Measurements from ENCODE around the gene NR1H2.

The NR1H2 gene

GRCh38 chr19:50332244-50333038 is 43.8 kb upstream of the NR1H2 start:
- DNase-seq (ENCODE audit: low spot score), result no peak
- H3K4me2 ChIP-seq (ENCODE audit: insufficient read depth, low read length, poor library complexity, severe bottlenecking), result peak overlapping the region; percentile 95
- peak overlapping the region; percentile 78 for H3K4ac ChIP-seq (ENCODE audit: low read length)
- H3K27me3 ChIP-seq (ENCODE audit: control insufficient read depth in 3 of 3, insufficient read depth in 3 of 3, low read depth in 1 of 3, low read length in 3 of 3), result peaks cover 5 to 9% (median 9%) of the 10 kb centered on the region in 3 experiments
- H3K18ac ChIP-seq (ENCODE audit: low read length), result peak overlapping the region; percentile 95
- H2BK15ac ChIP-seq (ENCODE audit: low read length), result peak overlapping the region; percentile 84
- H3K4me3 ChIP-seq (ENCODE audit: low read length in 2 of 2), result peak overlapping the region in 1 of 2 donors; percentile 77
- H3K9me3 ChIP-seq (replicated peaks in 1 of 2; ENCODE audit: control insufficient read depth in 2 of 2, insufficient read depth in 1 of 2, low read depth in 1 of 2, low read length in 2 of 2), result peaks cover under 1 to 5% of the 10 kb centered on the region in 2 donors
- peak overlapping the region; percentile 76 for H4K91ac ChIP-seq (ENCODE audit: low read depth, low read length, poor library complexity)
- peak overlapping the region; percentile 82 for H3K9ac ChIP-seq (ENCODE audit: low read depth, low read length, poor library complexity)
- peaks cover 0 to 10% of the 10 kb centered on the region in 2 donors for H3K36me3 ChIP-seq (replicated peaks in 1 of 2; ENCODE audit: control insufficient read depth in 2 of 2, insufficient read depth in 2 of 2, low read length in 2 of 2)
- no peak overlapping the region for H4K8ac ChIP-seq (ENCODE audit: low read depth, low read length)
- WGBS, 2 donors (ENCODE audit: extremely low coverage in 2 of 2, insufficient read length in 2 of 2, insufficient replicate concordance in 1 of 2), result no CpG with 5 or more reads among the region's 20 CpGs
- H2BK5ac ChIP-seq (ENCODE audit: low read length), result peak overlapping the region; percentile 95
- H3K14ac ChIP-seq (ENCODE audit: low read length), result peak overlapping the region; percentile 79
- H3K79me1 ChIP-seq (ENCODE audit: low read depth, low read length), result peaks cover 5% of the 10 kb centered on the region
- H3K23ac ChIP-seq (ENCODE audit: low read depth, low read length, poor library complexity), result peak overlapping the region; percentile 37
- no peak overlapping the region for H2AFZ ChIP-seq (ENCODE audit: low read length)
- peak overlapping the region; percentile 76 for H2BK12ac ChIP-seq (ENCODE audit: low read length)
- H3K4me1 ChIP-seq (ENCODE audit: control insufficient read depth in 2 of 2, insufficient read depth in 1 of 2, low read depth in 1 of 2, low read length in 2 of 2), result peaks cover 3 to 7% of the 10 kb centered on the region in 2 donors
- peak overlapping the region; percentile 64 for H2AK5ac ChIP-seq (ENCODE audit: low read depth, low read length)
- peak overlapping the region; percentile 77 for H2BK120ac ChIP-seq (ENCODE audit: low read depth, low read length)
- peak overlapping the region; percentile 98 for H3K27ac ChIP-seq (replicated peaks; ENCODE audit: low read length)

GRCh38 chr19:50333235-50333736 is 43.0 kb upstream of the NR1H2 start:
- peaks cover 3 to 7% of the 10 kb centered on the region in 2 donors for H3K4me1 ChIP-seq (ENCODE audit: control insufficient read depth in 2 of 2, insufficient read depth in 1 of 2, low read depth in 1 of 2, low read length in 2 of 2)
- H3K23ac ChIP-seq (ENCODE audit: low read depth, low read length, poor library complexity), result peak overlapping the region; percentile 66
- peak overlapping the region; percentile 95 for H3K18ac ChIP-seq (ENCODE audit: low read length)
- no peak overlapping the region for H2BK120ac ChIP-seq (ENCODE audit: low read depth, low read length)
- H2BK15ac ChIP-seq (ENCODE audit: low read length), result no peak overlapping the region
- H2BK5ac ChIP-seq (ENCODE audit: low read length), result peak overlapping the region; percentile 95
- H3K79me1 ChIP-seq (ENCODE audit: low read depth, low read length), result peaks cover 5% of the 10 kb centered on the region
- peak overlapping the region; percentile 98 for H3K27ac ChIP-seq (replicated peaks; ENCODE audit: low read length)
- H2AFZ ChIP-seq (ENCODE audit: low read length), result no peak overlapping the region
- H3K9ac ChIP-seq (ENCODE audit: low read depth, low read length, poor library complexity), result peak overlapping the region; percentile 9
- H2AK5ac ChIP-seq (ENCODE audit: low read depth, low read length), result peak overlapping the region; percentile 64
- H3K4ac ChIP-seq (ENCODE audit: low read length), result no peak overlapping the region
- H3K14ac ChIP-seq (ENCODE audit: low read length), result no peak overlapping the region
- H3K36me3 ChIP-seq (replicated peaks in 1 of 2; ENCODE audit: control insufficient read depth in 2 of 2, insufficient read depth in 2 of 2, low read length in 2 of 2), result peaks cover 4 to 17% of the 10 kb centered on the region in 2 donors
- no CpG with 5 or more reads among the region's 34 CpGs for WGBS, 2 donors (ENCODE audit: extremely low coverage in 2 of 2, insufficient read length in 2 of 2, insufficient replicate concordance in 1 of 2)
- H3K4me3 ChIP-seq (ENCODE audit: low read length in 2 of 2), result peak overlapping the region in 1 of 2 donors; percentile 77
- peaks cover 2 to 3% (median 3%) of the 10 kb centered on the region in 3 experiments for H3K27me3 ChIP-seq (ENCODE audit: control insufficient read depth in 3 of 3, insufficient read depth in 3 of 3, low read depth in 1 of 3, low read length in 3 of 3)
- H2BK12ac ChIP-seq (ENCODE audit: low read length), result no peak overlapping the region
- peak overlapping the region; percentile 95 for H3K4me2 ChIP-seq (ENCODE audit: insufficient read depth, low read length, poor library complexity, severe bottlenecking)
- H4K8ac ChIP-seq (ENCODE audit: low read depth, low read length), result no peak overlapping the region
- peaks cover 2 to 5% of the 10 kb centered on the region in 2 donors for H3K9me3 ChIP-seq (replicated peaks in 1 of 2; ENCODE audit: control insufficient read depth in 2 of 2, insufficient read depth in 1 of 2, low read depth in 1 of 2, low read length in 2 of 2)
- H4K91ac ChIP-seq (ENCODE audit: low read depth, low read length, poor library complexity), result peak overlapping the region; percentile 76
- peak; percentile 94 for DNase-seq (ENCODE audit: low spot score)

- WGBS, 2 donors (ENCODE audit: extremely low coverage in 2 of 2, insufficient read length in 2 of 2, insufficient replicate concordance in 1 of 2), result no CpG with 5 or more reads among the region's 54 CpGs
- Histone ChIP-seq H3K4ac (ENCODE audit: low read length) (peak overlapping the region; percentile 24), H3K79me1 (ENCODE audit: low read depth, low read length) (peaks cover 5% of the 10 kb centered on the region), H3K14ac (ENCODE audit: low read length) (peak overlapping the region; percentile 58), H3K9ac (ENCODE audit: low read depth, low read length, poor library complexity) (peak overlapping the region; percentile 73), H2BK12ac (ENCODE audit: low read length) (no peak overlapping the region), H3K36me3 (replicated peaks in 1 of 2; ENCODE audit: control insufficient read depth in 2 of 2, insufficient read depth in 2 of 2, low read length in 2 of 2) (peaks cover 6 to 23% of the 10 kb centered on the region in 2 donors), H3K23ac (ENCODE audit: low read depth, low read length, poor library complexity) (peak overlapping the region; percentile 66), H4K91ac (ENCODE audit: low read depth, low read length, poor library complexity) (no peak overlapping the region), H3K27me3 (ENCODE audit: control insufficient read depth in 3 of 3, insufficient read depth in 3 of 3, low read depth in 1 of 3, low read length in 3 of 3) (no peaks in the 10 kb centered on the region), H3K9me3 (replicated peaks in 1 of 2; ENCODE audit: control insufficient read depth in 2 of 2, insufficient read depth in 1 of 2, low read depth in 1 of 2, low read length in 2 of 2) (peaks cover 2 to 5% of the 10 kb centered on the region in 2 donors), H3K27ac (replicated peaks; ENCODE audit: low read length) (peak overlapping the region; percentile 98), H2BK5ac (ENCODE audit: low read length) (peak overlapping the region; percentile 95), H2BK15ac (ENCODE audit: low read length) (no peak overlapping the region), H4K8ac (ENCODE audit: low read depth, low read length) (peak overlapping the region; percentile 29), H3K4me1 (ENCODE audit: control insufficient read depth in 2 of 2, insufficient read depth in 1 of 2, low read depth in 1 of 2, low read length in 2 of 2) (peaks cover 3 to 7% of the 10 kb centered on the region in 2 donors), H2BK120ac (ENCODE audit: low read depth, low read length) (no peak overlapping the region), H3K4me3 (ENCODE audit: low read length in 2 of 2) (peak overlapping the region in 1 of 2 donors; percentile 77), H2AK5ac (ENCODE audit: low read depth, low read length) (peak overlapping the region; percentile 27), H3K4me2 (ENCODE audit: insufficient read depth, low read length, poor library complexity, severe bottlenecking) (peak overlapping the region; percentile 95), H2AFZ (ENCODE audit: low read length) (no peak overlapping the region), H3K18ac (ENCODE audit: low read length) (peak overlapping the region; percentile 97)
- DNase-seq (ENCODE audit: low spot score), result no peak
These were observed 42.3 kb upstream of the NR1H2 start for GRCh38 chr19:50333737-50334617.
